OCI-LY7 (cell line): ENCODE results near the gene CCDC126. TPM values are rescaled to one million over a fixed set of nuclear protein-coding genes. Genes with fewer than 3 reads are reported as not detected.

Experiments used
- Bru-seq: library from RNA; stranded (reverse); fragments of 400-500 nt; gene quantifications from one replicate; lab custom pipeline; 2021; lab: Mats Ljungman, UMichigan
- BruChase-seq, 2 experiments: library from RNA; stranded (reverse); fragments of 400-500 nt; gene quantifications; one replicate each; lab custom pipeline; 2021; lab: Mats Ljungman, UMichigan
- BruUV-seq: library from RNA; stranded (reverse); fragments of 400-500 nt; replicated peaks from 2 replicates; lab custom pipeline; 2021; lab: Mats Ljungman, UMichigan
- CTCF ChIA-PET: fragments of 300-600 bp; sonication (Branson Sonifier 250); formaldehyde crosslinking; loops from one replicate; lab custom pipeline; 2022; ENCODE audit warnings: antibody characterized with exemption; ENCODE audit not compliant: unreplicated experiment; lab: Charles Lee
- POLR2A ChIA-PET: fragments of 300-600 bp; sonication (Branson Sonifier 250); formaldehyde crosslinking; loops from one replicate; lab custom pipeline; 2022; ENCODE audit warnings: antibody characterized with exemption; lab: Charles Lee
- DNase-seq: peaks from one replicate; pipeline ENCODE4 v3.0.0-alpha.2; 2015; ENCODE audit warnings: low spot score
- H2AFZ ChIP-seq: fragments of 200-600 bp; sonication (generic), shearing (Covaris generic); 2 replicates; pipeline ENCODE4 v1.6.1; 2014; ENCODE audit warnings: mild to moderate bottlenecking, antibody characterized with exemption, low read length, moderate library complexity
- H3K27ac ChIP-seq: fragments of 200-600 bp; sonication (generic); 2 replicates; pipeline ENCODE4 v1.5.1; 2014; ENCODE audit warnings: mixed run types, low read depth, mild to moderate bottlenecking, moderate library complexity, low read length, inconsistent platforms; ENCODE audit not compliant: poor library complexity, severe bottlenecking
- H3K36me3 ChIP-seq: fragments of 200-600 bp; sonication (generic); 2 replicates; pipeline ENCODE4 v1.6.1; 2014; ENCODE audit warnings: mild to moderate bottlenecking, antibody characterized with exemption, low read length, moderate library complexity, mixed read lengths; ENCODE audit not compliant: insufficient read depth
- H3K4me1 ChIP-seq: fragments of 200-600 bp; sonication (generic); 2 replicates; pipeline ENCODE4 v1.5.1; 2014; ENCODE audit warnings: mild to moderate bottlenecking, low read length; ENCODE audit not compliant: insufficient read depth, poor library complexity, severe bottlenecking
- H3K4me2 ChIP-seq: fragments of 200-600 bp; sonication (generic); 2 replicates; pipeline ENCODE4 v1.6.1; 2014; ENCODE audit warnings: mild to moderate bottlenecking, low read length
- H3K4me3 ChIP-seq: fragments of 200-600 bp; sonication (generic); 2 replicates; pipeline ENCODE4 v1.5.1; 2014; ENCODE audit warnings: mild to moderate bottlenecking, low read depth, low read length; ENCODE audit not compliant: poor library complexity, severe bottlenecking
- H3K79me2 ChIP-seq: fragments of 200-600 bp; sonication (generic); 2 replicates; pipeline ENCODE4 v1.6.1; 2016; ENCODE audit warnings: low read depth, mild to moderate bottlenecking, low read length, moderate library complexity, mixed read lengths; ENCODE audit not compliant: insufficient read depth
- H3K9me2 ChIP-seq: fragments of 200-600 bp; sonication (generic); 2 replicates; pipeline ENCODE4 v1.6.1; 2016; ENCODE audit warnings: mild to moderate bottlenecking, low read length, mixed read lengths; ENCODE audit not compliant: insufficient read depth
- H3K9me3 ChIP-seq: fragments of 200-600 bp; sonication (generic); 2 replicates; pipeline ENCODE4 v1.6.1; 2014; ENCODE audit warnings: mild to moderate bottlenecking, mixed run types, low read length, mixed read lengths
- H4K20me1 ChIP-seq: fragments of 200-600 bp; sonication (generic); 2 replicates; pipeline ENCODE4 v1.6.1; 2014; ENCODE audit warnings: mild to moderate bottlenecking, antibody characterized with exemption, low read length, moderate library complexity, mixed read lengths; ENCODE audit not compliant: insufficient read depth
- CTCF ChIP-seq: fragments of 200-600 bp; sonication (generic); conservative IDR thresholded peaks from 2 replicates; pipeline ENCODE4 v1.5.1; 2014; ENCODE audit warnings: mild to moderate bottlenecking, antibody characterized with exemption, low read length, moderate library complexity, mixed read lengths
- EZH2phosphoT487 ChIP-seq: fragments of 200-600 bp; sonication (generic); IDR thresholded peaks from 2 replicates; pipeline ENCODE4 v1.6.1; 2018; ENCODE audit warnings: low read depth, borderline replicate concordance, mild to moderate bottlenecking, mixed run types, antibody characterized with exemption, low read length, moderate library complexity, mixed read lengths
- intact Hi-C: fragments of 100-400 bp; cut with micrococcal nuclease; formaldehyde crosslinking; loops from one replicate; pipeline ENCODE4 v1.10.0; 2022; ENCODE audit not compliant: unreplicated experiment
- long read RNA-seq: library from polyadenylated mRNA; stranded (forward); transcript quantifications from one replicate; pipeline ENCODE4 v2.0.0, GENCODE V29; 2022
- total RNA-seq, 2 experiments: library from RNA; depleted of rRNA in 1 of 2; stranded (reverse); fragments of >200 nt in 1 of 2; shearing (Covaris generic) in 1 of 2; gene quantifications; 2 replicates each; pipeline ENCODE4 v1.2.3, GENCODE V29; 2014 to 2022

The CCDC126 gene, protein sequence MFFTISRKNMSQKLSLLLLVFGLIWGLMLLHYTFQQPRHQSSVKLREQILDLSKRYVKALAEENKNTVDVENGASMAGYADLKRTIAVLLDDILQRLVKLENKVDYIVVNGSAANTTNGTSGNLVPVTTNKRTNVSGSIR
- total RNA-seq (2014; rRNA removed; shearing (Covaris generic)): 9.6 and 11.9 TPM in 2 replicates
- total RNA-seq (2022): 14.2 and 15.5 TPM in 2 replicates
- Bru-seq, nascent RNA: percentile 59 among the genes with signal in this experiment
- percentile 68 among the genes with signal in this experiment for BruChase-seq, experiment 1, labeled RNA remaining after a 6-hour chase
- BruChase-seq, experiment 2, labeled RNA remaining after a 2-hour chase: percentile 68 among the genes with signal in this experiment
- long read RNA-seq, transcript CCDC126-206 (3 exons, 625 nt): minor isoform, 6 of 52 reads
- long read RNA-seq, transcript CCDC126-202 (3 exons, 2,324 nt): minor isoform, 11 of 52 reads
- long read RNA-seq, transcript CCDC126-201 (4 exons, 2,473 nt): major isoform, 19 of 52 reads
- long read RNA-seq, partial matches to known transcripts: 5 of 52 reads
- long read RNA-seq, other reads (novel, unspliced or antisense): 7 of 52 reads

DNA sequence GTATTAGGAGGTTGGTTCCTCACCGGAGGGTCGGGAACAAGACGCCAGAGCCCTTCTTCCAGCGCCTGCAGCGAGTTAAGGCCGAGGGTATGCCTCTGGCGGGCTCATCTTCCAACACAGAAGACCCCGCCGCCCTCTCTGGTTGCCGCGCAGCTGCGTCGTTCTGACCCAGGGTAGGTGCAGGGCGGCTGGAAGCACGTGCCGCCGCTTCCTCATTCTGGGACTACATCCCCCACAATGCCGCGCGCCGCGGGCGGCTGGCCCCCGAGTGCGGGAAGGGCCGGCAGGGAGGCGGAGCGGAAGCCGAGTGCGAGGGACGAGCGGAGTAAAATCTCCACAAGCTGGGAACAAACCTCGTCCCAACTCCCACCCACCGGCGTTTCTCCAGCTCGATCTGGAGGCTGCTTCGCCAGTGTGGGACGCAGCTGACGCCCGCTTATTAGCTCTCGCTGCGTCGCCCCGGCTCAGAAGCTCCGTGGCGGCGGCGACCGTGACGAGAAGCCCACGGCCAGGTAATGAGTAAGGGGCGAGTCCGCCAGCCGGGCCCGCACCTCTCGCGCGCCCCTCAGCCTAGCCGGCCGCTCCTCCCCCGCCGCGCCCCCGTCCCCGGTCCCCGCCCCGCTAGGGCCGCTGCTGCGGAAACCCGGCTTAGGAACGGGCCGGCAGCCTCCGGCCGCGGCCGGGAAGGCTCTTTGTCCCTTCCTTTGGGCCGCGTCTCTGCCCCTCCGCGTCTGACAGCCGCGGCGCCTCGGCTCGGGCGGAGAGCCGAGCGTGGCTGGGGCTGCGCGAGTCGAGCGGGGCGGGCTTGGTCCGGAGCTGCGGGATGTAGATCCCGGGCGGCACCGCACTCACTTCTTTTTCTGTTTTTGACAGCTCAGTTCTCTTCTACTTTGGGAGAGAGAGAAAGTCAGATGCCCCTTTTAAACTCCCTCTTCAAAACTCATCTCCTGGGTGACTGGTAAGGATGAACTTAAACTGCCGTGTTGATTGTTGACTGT lies at the start of gene CCDC126:
CCDC126 (plus strand) TSS at position 289 of the 998 bp plus-strand sequence. CDS start 13,934 bp downstream, outside the sequence.
- peak; percentile 91 for DNase-seq
- no TSS peak for BruUV-seq
- no peaks in the 10 kb centered on the region for H3K36me3 ChIP-seq
- ChIA-PET POLR2A (interaction anchor here (0.5 to 1.2 kb wide), 9 partner anchors 12 to 1051 kb away, joined by 3 to 4 read pairs (median 4); no protein-coding TSS in a partner anchor), CTCF (no interaction called here)
- H3K4me3 ChIP-seq: peak within 1 kb of the TSS; percentile 83
- TF ChIP-seq CTCF: no peak
- no peak for TF ChIP-seq EZH2phosphoT487
- H3K4me2 ChIP-seq: peak within 1 kb of the TSS; percentile 75
- no peaks in the 10 kb centered on the region for H3K9me3 ChIP-seq
- peak within 1 kb of the TSS; percentile 46 for H3K27ac ChIP-seq
- no peaks in the 10 kb centered on the region for H3K9me2 ChIP-seq
- H3K79me2 ChIP-seq: peaks cover 6% of the 10 kb centered on the region; the same call in 1 of the 2 replicates
- peak within 1 kb of the TSS; percentile 94 for H2AFZ ChIP-seq
- no peaks in the 10 kb centered on the region for H4K20me1 ChIP-seq
- intact Hi-C loops: loop anchor here (5.0 kb wide), 2 partner anchors 1120 to 1210 kb away; no protein-coding TSS in a partner anchor
- peaks cover 63% of the 10 kb centered on the region for H3K4me1 ChIP-seq

- CTCF ChIA-PET: no interaction called here
- intact Hi-C loops: loop anchor here (1.0 to 10.0 kb wide), 7 partner anchors 23 to 1027 kb away; partner anchors contain the start of genes KLHL7 and PALS2
- Histone ChIP-seq H3K4me3 (no peak overlapping the region), H3K27ac (no peak overlapping the region), H3K4me1 (peaks cover 18% of the 10 kb centered on the region), H4K20me1 (no peaks in the 10 kb centered on the region), H3K36me3 (no peaks in the 10 kb centered on the region), H3K79me2 (no peaks in the 10 kb centered on the region), H3K9me3 (no peaks in the 10 kb centered on the region), H3K9me2 (no peaks in the 10 kb centered on the region), H2AFZ (no peak overlapping the region), H3K4me2 (no peak overlapping the region)
- DNase-seq: no peak
- TF ChIP-seq EZH2phosphoT487: no peak
- TF ChIP-seq CTCF: no peak
- no TSS peak for BruUV-seq
- POLR2A ChIA-PET: interaction anchor here (1.2 kb wide), 1 partner anchor 163 kb away, joined by 3 read pairs; no protein-coding TSS in a partner anchor
These were observed 49.5 kb upstream of the CCDC126 start for GRCh38 chr7:23547662-23548061.
